GM19239 (cell line): Measurements from ENCODE around the gene COQ5.
A peak's percentile ranks its signal among the peaks of the same experiment; 100 is the strongest.

Experiments used
- DNase-seq: peaks from one replicate; pipeline ENCODE4 v3.0.0; 2011; ENCODE audit warnings: low spot score; ENCODE audit not compliant: insufficient read length
- FAIRE-seq: peaks from 2 replicates; lab custom pipeline; 2011; peaks lifted over from hg19 to GRCh38; lab: Jason Lieb, UNC

COQ5 gene

GRCh38 chr12:120528861-120529525 lies at the start of gene COQ5:
Gene COQ5, minus strand, starts transcription at chr12:120529158. Its CDS starts 17 bp downstream, at chr12:120529141.
- DNase-seq: peak; percentile 70
- peak; percentile 65 for FAIRE-seq

- DNase-seq (no peak), FAIRE-seq (no peak)
These were observed 45.1 kb upstream of the COQ5 start for GRCh38 chr12:120574106-120574505.

- no peak for FAIRE-seq
- DNase-seq: no peak
These were observed 44.6 kb upstream of the COQ5 start for GRCh38 chr12:120573560-120573959.

GRCh38 chr12:120571299-120571698 lies 42.3 kb upstream of the COQ5 start:
- FAIRE-seq: no peak

GRCh38 chr12:120563495-120563894 lies 34.5 kb upstream of the COQ5 start:
- DNase-seq: no peak
- no peak for FAIRE-seq

More at GRCh38 chr12:120571299-120571698, 42.3 kb upstream of the COQ5 start:
- DNase-seq: no peak

GRCh38 chr12:120562906-120563305 lies 33.9 kb upstream of the COQ5 start:
- FAIRE-seq (no peak), DNase-seq (no peak)

- FAIRE-seq (no peak), DNase-seq (no peak)
These were observed 28.6 kb upstream of the COQ5 start for GRCh38 chr12:120557589-120557988.

- DNase-seq: no peak
- no peak for FAIRE-seq
These were observed 25.7 kb upstream of the COQ5 start for GRCh38 chr12:120554678-120555077.

GRCh38 chr12:120546050-120546386 lies 17.1 kb upstream of the COQ5 start:
- no peak for DNase-seq

GRCh38 chr12:120544691-120545090 lies 15.7 kb upstream of the COQ5 start:
- FAIRE-seq (no peak), DNase-seq (no peak)

More at GRCh38 chr12:120546050-120546386, 17.1 kb upstream of the COQ5 start:
- FAIRE-seq: no peak

- FAIRE-seq: no peak
- no peak for DNase-seq
These were observed 13.2 kb upstream of the COQ5 start for GRCh38 chr12:120542166-120542565.

- no peak for DNase-seq
- no peak for FAIRE-seq
These were observed 11.5 kb upstream of the COQ5 start for GRCh38 chr12:120540445-120540844.

- DNase-seq (no peak), FAIRE-seq (no peak)
These were observed 10.3 kb upstream of the COQ5 start for GRCh38 chr12:120539303-120539702.

GRCh38 chr12:120538281-120539156 lies 9.6 kb upstream of the COQ5 start:
- FAIRE-seq (no peak), DNase-seq (no peak)

GRCh38 chr12:120537856-120538220 lies 8.9 kb upstream of the COQ5 start:
- no peak for DNase-seq
- no peak for FAIRE-seq

- FAIRE-seq (peak; percentile 68), DNase-seq (no peak)
These were observed 7.3 kb upstream of the COQ5 start for GRCh38 chr12:120536064-120536791.

GRCh38 chr12:120534703-120535655 lies 6.0 kb upstream of the COQ5 start:
- FAIRE-seq: no peak
- DNase-seq: no peak

- DNase-seq: peak; percentile 74
- peak; percentile 89 for FAIRE-seq
These were observed 5.3 kb upstream of the COQ5 start, which contains the start of gene RNF10 for GRCh38 chr12:120534203-120534702. Gene RNF10, plus strand, starts transcription at chr12:120534356. Its CDS starts 456 bp downstream, at chr12:120534812.

- FAIRE-seq: no peak
- no peak for DNase-seq
These were observed 3.8 kb upstream of the COQ5 start for GRCh38 chr12:120532701-120533238.
